HepG2 (cell line): ENCODE data around the gene TMEM233.

ENCODE experiments used
- ATF6 ChIP-seq: sonication (generic); formaldehyde crosslinking; conservative IDR thresholded peaks from 2 replicates; pipeline ENCODE4 v1.4.0; 2020; ENCODE audit warnings: missing genetic modification reagents
- CTCF ChIP-seq: sonication (generic); formaldehyde crosslinking; IDR thresholded peaks from 2 replicates; pipeline ENCODE4 v1.5.0; 2020; ENCODE audit warnings: mild to moderate bottlenecking, missing genetic modification reagents, moderate library complexity
- EEA1 ChIP-seq: sonication (generic); formaldehyde crosslinking; IDR thresholded peaks from 2 replicates; pipeline ENCODE4 v1.5.1; 2020; ENCODE audit warnings: mild to moderate bottlenecking, missing genetic modification reagents, borderline replicate concordance
- JUNB ChIP-seq: sonication (generic); formaldehyde crosslinking; IDR thresholded peaks from 2 replicates; pipeline ENCODE4 v1.8.0; 2022; ENCODE audit warnings: missing genetic modification reagents, mild to moderate bottlenecking, borderline replicate concordance
- MAX ChIP-seq: IDR thresholded peaks from 2 replicates; pipeline ENCODE4 v1.6.1; 2012; ENCODE audit warnings: inconsistent platforms
- MAZ ChIP-seq, 2 experiments: sonication (generic) in 1 of 2; formaldehyde crosslinking in 1 of 2; IDR thresholded peaks; 2 replicates each; pipeline versions ENCODE4 v1.5.0 to v1.6.1; 2012 to 2020; ENCODE audit warnings: low read depth in 2 of 2, mild to moderate bottlenecking in 2 of 2, borderline replicate concordance in 1 of 2, improper control_type of control experiment in 1 of 2, low read length in 1 of 2, missing genetic modification reagents in 1 of 2, moderate library complexity in 1 of 2
- MYPOP ChIP-seq: sonication (generic); formaldehyde crosslinking; IDR thresholded peaks from 2 replicates; pipeline ENCODE4 v1.8.1; 2023; ENCODE audit warnings: mild to moderate bottlenecking, moderate library complexity, missing genetic modification reagents
- RNF219 ChIP-seq: sonication (generic); formaldehyde crosslinking; IDR thresholded peaks from 2 replicates; pipeline ENCODE4 v1.5.0; 2020; ENCODE audit warnings: mild to moderate bottlenecking, missing genetic modification reagents
- TBL1XR1 ChIP-seq: fragments of 150-350 bp; IDR thresholded peaks from 2 replicates; pipeline ENCODE4 v1.6.1; 2014; ENCODE audit warnings: borderline replicate concordance, low read length; ENCODE audit not compliant: partially characterized antibody
- TBP ChIP-seq: sonication (generic); formaldehyde crosslinking; IDR thresholded peaks from 2 replicates; pipeline ENCODE4 v1.5.0; 2020; ENCODE audit warnings: missing genetic modification reagents
- TCF12 ChIP-seq, 2 experiments: fragments of 450-650 bp in 1 of 2; sonication (generic) in 1 of 2; formaldehyde crosslinking in 1 of 2; IDR thresholded peaks; 2 replicates each; pipeline versions ENCODE4 v1.6.1 to v1.8.0; 2017 to 2022; ENCODE audit warnings: antibody characterized with exemption in 1 of 2, mild to moderate bottlenecking in 1 of 2, missing genetic modification reagents in 1 of 2, moderate library complexity in 1 of 2
- ZBTB8A ChIP-seq: sonication (generic); formaldehyde crosslinking; IDR thresholded peaks from 2 replicates; pipeline ENCODE4 v1.4.0; 2020; ENCODE audit warnings: mild to moderate bottlenecking, low read depth, missing genetic modification reagents, borderline replicate concordance
- ZFX ChIP-seq: sonication (generic); formaldehyde crosslinking; IDR thresholded peaks from 2 replicates; pipeline ENCODE4 v1.4.0; 2020; ENCODE audit warnings: mild to moderate bottlenecking, low read depth, missing genetic modification reagents, moderate library complexity

- no peak for TF ChIP-seq ZBTB8A (CRISPR knock-in tag)
- TF ChIP-seq MAZ (IDR thresholded peaks at IDR 0.05; ENCODE audit: borderline replicate concordance, low read depth, low read length), result 0 out of 2 replicates have a peak, but pooled peaks have one; percentile 32
- TF ChIP-seq MAZ (CRISPR knock-in tag; IDR thresholded peaks at IDR 0.05; ENCODE audit: low read depth), result no peak
- TF ChIP-seq RNF219 (CRISPR knock-in tag), result no peak
- TF ChIP-seq EEA1, result no peak
- no peak for TF ChIP-seq TBL1XR1
- no peak for TF ChIP-seq MAX
- TF ChIP-seq MYPOP (CRISPR knock-in tag), result no peak
- peak; percentile 45; the same call in 1 of the 2 replicates for TF ChIP-seq ZFX
- no peak for TF ChIP-seq JUNB (CRISPR knock-in tag)
- TF ChIP-seq CTCF (CRISPR knock-in tag), result no peak
- TF ChIP-seq ATF6 (CRISPR knock-in tag), result no peak
- no peak for TF ChIP-seq TBP
- TF ChIP-seq TCF12 (IDR thresholded peaks at IDR 0.05), result no peak
- TF ChIP-seq TCF12 (CRISPR knock-in tag; IDR thresholded peaks at IDR 0.05), result no peak
Observed at GRCh38 chr12:119683816-119684215, 90.2 kb downstream of the TMEM233 start.
